HEK293T (cell line): ENCODE data around the gene INPP4B.

Source experiments
- ARNT ChIP-seq: fragments of 450-650 bp; IDR thresholded peaks from 2 replicates; pipeline ENCODE4 v1.6.1; 2017; ENCODE audit warnings: mild to moderate bottlenecking
- CTBP1 ChIP-seq: fragments of 450-650 bp; IDR thresholded peaks from 2 replicates; pipeline ENCODE4 v1.6.1; 2016; ENCODE audit warnings: borderline replicate concordance
- ELF4 ChIP-seq: fragments of 450-650 bp; IDR thresholded peaks from 2 replicates; pipeline ENCODE4 v1.6.1; 2017; ENCODE audit warnings: antibody characterized with exemption
- FOXK2 ChIP-seq: fragments of 450-650 bp; IDR thresholded peaks from 2 replicates; pipeline ENCODE4 v1.6.1; 2016; ENCODE audit warnings: mild to moderate bottlenecking
- FOXM1 ChIP-seq: fragments of 450-650 bp; IDR thresholded peaks from 2 replicates; pipeline ENCODE4 v1.6.1; 2017; ENCODE audit warnings: mild to moderate bottlenecking, borderline replicate concordance
- NFRKB ChIP-seq: fragments of 450-650 bp; IDR thresholded peaks from 2 replicates; pipeline ENCODE4 v1.6.1; 2016; ENCODE audit warnings: mild to moderate bottlenecking, moderate library complexity
- SP1 ChIP-seq: fragments of 450-650 bp; IDR thresholded peaks from 2 replicates; pipeline ENCODE4 v1.6.1; 2017

- no peak for TF ChIP-seq ELF4
- TF ChIP-seq FOXM1: no peak
- no peak for TF ChIP-seq NFRKB
- TF ChIP-seq ARNT: no peak
- no peak for TF ChIP-seq FOXK2
- TF ChIP-seq SP1: no peak
- no peak for TF ChIP-seq CTBP1
These were observed 36.5 kb downstream of the INPP4B start for GRCh38 chr4:142809559-142809958.
